HCT116 (cell line): ENCODE results near the gene SH2D1A. TPM values are rescaled to one million over a fixed set of nuclear protein-coding genes. Genes with fewer than 3 reads are reported as not detected.

Experiments used
- ATAC-seq: fragments of 200-7000 bp; cut with Tn5 transposase; 2 replicates; pipeline ENCODE4 v1.9.1; 2020; ENCODE audit warnings: mild to moderate bottlenecking, moderate library complexity
- BruUV-seq: library from RNA; stranded (reverse); fragments of 400-500 nt; replicated peaks from 2 replicates; lab custom pipeline; 2021; lab: Mats Ljungman, UMichigan
- CTCF ChIA-PET: fragments of 300-600 bp; sonication (Branson Sonifier 250); formaldehyde crosslinking; loops from one replicate; lab custom pipeline; 2021; ENCODE audit warnings: antibody characterized with exemption; lab: Charles Lee
- POLR2A ChIA-PET: fragments of 300-600, 350-600 bp; sonication (Branson Sonifier 250); formaldehyde crosslinking; loops from one replicate; lab custom pipeline; 2021; ENCODE audit warnings: antibody characterized with exemption; lab: Charles Lee
- RAD21 ChIA-PET, 2 experiments: fragments of 300-600 bp; sonication (Branson Sonifier 250); formaldehyde crosslinking; loops; one replicate each; lab custom pipeline; 2023; ENCODE audit warnings: low total read pairs in 2 of 2; ENCODE audit not compliant: uncharacterized antibody in 2 of 2, unreplicated experiment in 2 of 2, low non-redundant PET in 1 of 2; lab: Charles Lee
- DNase-seq: peaks from one replicate; pipeline ENCODE4 v3.0.0-alpha.2; 2010; ENCODE audit warnings: low read depth, low spot score
- H2AFZ ChIP-seq: fragments of 200-600 bp; shearing (Covaris generic), sonication (generic); 2 replicates; pipeline ENCODE4 v1.6.1; 2017; ENCODE audit warnings: low read depth, mixed run types, mixed read lengths, antibody characterized with exemption, low read length; ENCODE audit not compliant: poor library complexity, severe bottlenecking
- H3K27ac ChIP-seq: 2 replicates; pipeline ENCODE4 v1.5.1; 2012; ENCODE audit warnings: low read depth, low read length
- H3K27me3 ChIP-seq: fragments of 200-600 bp; sonication (generic); 2 replicates; pipeline ENCODE4 v1.6.1; 2016; ENCODE audit warnings: mixed run types, low read length, mixed read lengths; ENCODE audit not compliant: insufficient read depth
- H3K36me3 ChIP-seq, 2 experiments: fragments of 200-500 bp in 1 of 2; fragments of 200-600 bp in 1 of 2; sonication (Bioruptor generic) in 1 of 2; sonication (generic) in 1 of 2; 2 replicates each; pipeline versions ENCODE4 v1.5.1 to v1.6.1; 2014 to 2016; ENCODE audit warnings: low read length in 2 of 2, inconsistent platforms in 1 of 2, mixed read lengths in 1 of 2, mixed run types in 1 of 2; ENCODE audit not compliant: insufficient read depth in 2 of 2, control insufficient read depth in 1 of 2
- H3K4me1 ChIP-seq, 2 experiments: fragments of 200-600 bp in 1 of 2; sonication (generic) in 1 of 2; 2 replicates each; pipeline versions ENCODE4 v1.5.1 to v1.6.1; 2012 to 2017; ENCODE audit warnings: low read length in 2 of 2, inconsistent platforms in 1 of 2, mild to moderate bottlenecking in 1 of 2, mixed read lengths in 1 of 2, mixed run types in 1 of 2, moderate library complexity in 1 of 2; ENCODE audit not compliant: insufficient read depth in 2 of 2, control insufficient read depth in 1 of 2
- H3K4me2 ChIP-seq: fragments of 200-600 bp; sonication (generic); 2 replicates; pipeline ENCODE4 v1.6.1; 2017; ENCODE audit warnings: mixed run types, low read length, mixed read lengths
- H3K4me3 ChIP-seq, 2 experiments: fragments of 200-600 bp in 1 of 2; sonication (generic) in 1 of 2; replicated peaks in 1 of 2; 2 replicates each; pipeline ENCODE4 v1.5.1; 2011 to 2016; ENCODE audit warnings: low read length in 2 of 2, control low read depth in 1 of 2, low read depth in 1 of 2, mild to moderate bottlenecking in 1 of 2, mixed read lengths in 1 of 2, mixed run types in 1 of 2
- H3K79me2 ChIP-seq: fragments of 200-600 bp; sonication (generic); 2 replicates; pipeline ENCODE4 v1.6.1; 2017; ENCODE audit warnings: mild to moderate bottlenecking, mixed run types, low read length, moderate library complexity, mixed read lengths; ENCODE audit not compliant: insufficient read depth
- H3K9ac ChIP-seq: fragments of 200-600 bp; sonication (generic); 2 replicates; pipeline ENCODE4 v1.6.1; 2016; ENCODE audit warnings: low read length, mixed read lengths
- H3K9me2 ChIP-seq: fragments of 200-600 bp; sonication (generic), shearing (Covaris generic); 2 replicates; pipeline ENCODE4 v1.6.1; 2017; ENCODE audit warnings: mixed run types, mild to moderate bottlenecking, moderate library complexity; ENCODE audit not compliant: insufficient read depth
- H3K9me3 ChIP-seq, 2 experiments: fragments of 200-500 bp in 1 of 2; fragments of 200-600 bp in 1 of 2; sonication (Bioruptor generic) in 1 of 2; sonication (generic) in 1 of 2; 2 replicates each; pipeline ENCODE4 v1.6.1; 2014 to 2017; ENCODE audit warnings: low read length in 2 of 2, mixed read lengths in 2 of 2, inconsistent platforms in 1 of 2, low read depth in 1 of 2, mild to moderate bottlenecking in 1 of 2, mixed run types in 1 of 2, moderate library complexity in 1 of 2; ENCODE audit not compliant: control insufficient read depth in 1 of 2, insufficient read depth in 1 of 2
- H4K20me1 ChIP-seq: fragments of 200-600 bp; sonication (generic), shearing (Covaris generic); 2 replicates; pipeline ENCODE4 v1.6.1; 2017; ENCODE audit warnings: mixed run types, mild to moderate bottlenecking, moderate library complexity; ENCODE audit not compliant: insufficient read depth
- ATF3 ChIP-seq: IDR thresholded peaks from 2 replicates; pipeline ENCODE4 v1.6.1; 2012
- EGR1 ChIP-seq: IDR thresholded peaks from 2 replicates; pipeline ENCODE4 v1.6.1; 2012; ENCODE audit warnings: low read depth
- ELF1 ChIP-seq: IDR thresholded peaks from 2 replicates; pipeline ENCODE4 v1.6.1; 2012; ENCODE audit warnings: low read depth, borderline replicate concordance
- EZH2phosphoT487 ChIP-seq: fragments of 200-600 bp; IDR thresholded peaks from 2 replicates; pipeline ENCODE4 v1.6.1; 2018; ENCODE audit warnings: antibody characterized with exemption, borderline replicate concordance
- FOSL1 ChIP-seq: IDR thresholded peaks from 2 replicates; pipeline ENCODE4 v1.6.1; 2012; ENCODE audit warnings: low read depth
- POLR2A ChIP-seq: IDR thresholded peaks from 2 replicates; pipeline ENCODE4 v1.7.0; 2011; ENCODE audit warnings: borderline replicate concordance; ENCODE audit not compliant: insufficient read depth, insufficient read length; ENCODE audit errors: extremely low read depth
- SIN3A ChIP-seq: IDR thresholded peaks from 2 replicates; pipeline ENCODE4 v1.6.1; 2012; ENCODE audit warnings: low read depth
- SP1 ChIP-seq: IDR thresholded peaks from 2 replicates; pipeline ENCODE4 v1.6.1; 2012; ENCODE audit warnings: low read depth
- ZFX ChIP-seq: fragments of 450-650 bp; IDR thresholded peaks from 2 replicates; pipeline ENCODE4 v1.6.1; 2017
- intact Hi-C: fragments of 100-400 bp; cut with micrococcal nuclease; formaldehyde crosslinking; loops from 2 replicates; pipeline ENCODE4 v1.10.0; 2022
- total RNA-seq: library from RNA; stranded (reverse); gene quantifications from one replicate; pipeline ENCODE4 v1.2.1, GENCODE V29; 2021; ENCODE audit not compliant: unreplicated experiment
- TF ChIP-seq, protein P1 (sequence below): IDR thresholded peaks from 2 replicates; pipeline ENCODE4 v1.6.1; 2012
- TF ChIP-seq, protein P2 (sequence below): IDR thresholded peaks from 2 replicates; pipeline ENCODE4 v1.6.1; 2011; ENCODE audit warnings: mild to moderate bottlenecking, low read length, moderate library complexity; ENCODE audit not compliant: insufficient replicate concordance; ENCODE audit errors: extremely low read depth
- TF ChIP-seq, protein P3 (sequence below): IDR thresholded peaks from 2 replicates; pipeline ENCODE4 v1.6.1; 2012; ENCODE audit warnings: low read depth

Gene SH2D1A
- total RNA-seq, 1 experiment from 2014 or later: 0.15 TPM

DNA sequence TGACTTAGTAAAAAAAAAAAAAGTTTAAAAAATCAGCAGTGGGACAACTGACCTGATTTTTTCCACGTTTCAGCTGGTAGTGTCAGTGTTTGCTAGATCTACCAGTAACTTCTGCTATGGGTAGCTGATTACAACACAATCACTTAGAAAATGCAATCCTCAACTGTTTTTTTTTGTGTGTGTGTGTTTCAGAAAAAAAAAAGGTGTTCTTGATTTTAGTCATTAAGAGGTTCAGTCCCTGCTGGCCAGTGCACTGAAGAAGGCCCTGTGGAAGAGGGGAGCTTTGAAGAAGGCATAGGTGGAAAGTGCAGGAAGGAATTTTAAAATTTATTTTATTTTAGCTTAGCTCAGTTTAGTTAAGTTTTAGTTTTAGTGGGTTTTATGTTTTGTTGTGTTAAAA lies 46.9 kb downstream of the SH2D1A start:
- Histone ChIP-seq H3K4me3 (no peak overlapping the region), H4K20me1 (no peaks in the 10 kb centered on the region), H3K27me3 (no peaks in the 10 kb centered on the region; the same call in 1 of the 2 replicates), H3K79me2 (no peaks in the 10 kb centered on the region), H3K4me1 (no peaks in the 10 kb centered on the region), H3K9me2 (no peaks in the 10 kb centered on the region), H3K9ac (no peak overlapping the region), H2AFZ (no peak overlapping the region), H3K4me2 (no peak overlapping the region), H3K9me3 (no peaks in the 10 kb centered on the region), H3K27ac (no peak overlapping the region), H3K36me3 (no peaks in the 10 kb centered on the region)
- CTCF ChIA-PET: no interaction called here
- intact Hi-C loops: no loop called here
- BruUV-seq: no TSS peak
- POLR2A ChIA-PET: no interaction called here
- no peak for TF ChIP-seq ELF1
- no peak for TF ChIP-seq EZH2phosphoT487
- TF ChIP-seq, protein P1, sequence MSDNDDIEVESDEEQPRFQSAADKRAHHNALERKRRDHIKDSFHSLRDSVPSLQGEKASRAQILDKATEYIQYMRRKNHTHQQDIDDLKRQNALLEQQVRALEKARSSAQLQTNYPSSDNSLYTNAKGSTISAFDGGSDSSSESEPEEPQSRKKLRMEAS: no peak
- TF ChIP-seq POLR2A: no peak
- TF ChIP-seq, protein P2, sequence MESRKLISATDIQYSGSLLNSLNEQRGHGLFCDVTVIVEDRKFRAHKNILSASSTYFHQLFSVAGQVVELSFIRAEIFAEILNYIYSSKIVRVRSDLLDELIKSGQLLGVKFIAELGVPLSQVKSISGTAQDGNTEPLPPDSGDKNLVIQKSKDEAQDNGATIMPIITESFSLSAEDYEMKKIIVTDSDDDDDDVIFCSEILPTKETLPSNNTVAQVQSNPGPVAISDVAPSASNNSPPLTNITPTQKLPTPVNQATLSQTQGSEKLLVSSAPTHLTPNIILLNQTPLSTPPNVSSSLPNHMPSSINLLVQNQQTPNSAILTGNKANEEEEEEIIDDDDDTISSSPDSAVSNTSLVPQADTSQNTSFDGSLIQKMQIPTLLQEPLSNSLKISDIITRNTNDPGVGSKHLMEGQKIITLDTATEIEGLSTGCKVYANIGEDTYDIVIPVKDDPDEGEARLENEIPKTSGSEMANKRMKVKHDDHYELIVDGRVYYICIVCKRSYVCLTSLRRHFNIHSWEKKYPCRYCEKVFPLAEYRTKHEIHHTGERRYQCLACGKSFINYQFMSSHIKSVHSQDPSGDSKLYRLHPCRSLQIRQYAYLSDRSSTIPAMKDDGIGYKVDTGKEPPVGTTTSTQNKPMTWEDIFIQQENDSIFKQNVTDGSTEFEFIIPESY: no peak
- TF ChIP-seq ATF3: no peak
- no peak for TF ChIP-seq FOSL1
- DNase-seq (no peak), ATAC-seq (no peak)
- RAD21 ChIA-PET: no interaction called here

DNA sequence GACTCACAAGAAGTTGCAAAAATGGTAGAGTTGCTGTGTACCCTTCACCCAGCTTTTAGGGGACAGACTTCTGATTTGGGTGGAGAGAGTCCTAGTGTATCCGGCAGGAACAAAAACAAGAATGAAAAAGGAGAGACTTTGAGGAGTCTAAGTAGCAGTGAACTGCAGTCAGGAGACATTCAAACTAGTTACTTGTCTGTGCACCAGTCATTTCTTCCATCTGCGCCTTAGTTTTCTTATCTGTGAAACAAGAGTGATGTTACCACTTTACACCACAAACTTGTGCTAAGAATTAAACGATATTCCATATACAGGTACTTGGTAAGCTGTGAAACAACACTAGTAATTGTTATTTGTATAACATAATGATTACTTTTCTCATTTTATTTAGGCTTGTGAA lies 47.3 kb downstream of the SH2D1A start:
- ChIA-PET RAD21 (no interaction called here), CTCF (no interaction called here), POLR2A (no interaction called here)
- H3K79me2 ChIP-seq: no peaks in the 10 kb centered on the region
- no peaks in the 10 kb centered on the region for H3K36me3 ChIP-seq
- no peaks in the 10 kb centered on the region for H4K20me1 ChIP-seq
- no peak overlapping the region for H3K9ac ChIP-seq
- no peak overlapping the region for H2AFZ ChIP-seq
- no peak overlapping the region for H3K27ac ChIP-seq
- no peak for DNase-seq
- H3K4me3 ChIP-seq: no peak overlapping the region
- intact Hi-C loops: no loop called here
- H3K4me2 ChIP-seq: no peak overlapping the region
- no peaks in the 10 kb centered on the region for H3K9me2 ChIP-seq
- BruUV-seq: no TSS peak
- H3K9me3 ChIP-seq: no peaks in the 10 kb centered on the region
- H3K27me3 ChIP-seq: no peaks in the 10 kb centered on the region; the same call in 1 of the 2 replicates
- ATAC-seq: no peak
- no peaks in the 10 kb centered on the region for H3K4me1 ChIP-seq
- TF ChIP-seq SP1: no peak
- no peak for TF ChIP-seq ZFX
- TF ChIP-seq, protein P3, sequence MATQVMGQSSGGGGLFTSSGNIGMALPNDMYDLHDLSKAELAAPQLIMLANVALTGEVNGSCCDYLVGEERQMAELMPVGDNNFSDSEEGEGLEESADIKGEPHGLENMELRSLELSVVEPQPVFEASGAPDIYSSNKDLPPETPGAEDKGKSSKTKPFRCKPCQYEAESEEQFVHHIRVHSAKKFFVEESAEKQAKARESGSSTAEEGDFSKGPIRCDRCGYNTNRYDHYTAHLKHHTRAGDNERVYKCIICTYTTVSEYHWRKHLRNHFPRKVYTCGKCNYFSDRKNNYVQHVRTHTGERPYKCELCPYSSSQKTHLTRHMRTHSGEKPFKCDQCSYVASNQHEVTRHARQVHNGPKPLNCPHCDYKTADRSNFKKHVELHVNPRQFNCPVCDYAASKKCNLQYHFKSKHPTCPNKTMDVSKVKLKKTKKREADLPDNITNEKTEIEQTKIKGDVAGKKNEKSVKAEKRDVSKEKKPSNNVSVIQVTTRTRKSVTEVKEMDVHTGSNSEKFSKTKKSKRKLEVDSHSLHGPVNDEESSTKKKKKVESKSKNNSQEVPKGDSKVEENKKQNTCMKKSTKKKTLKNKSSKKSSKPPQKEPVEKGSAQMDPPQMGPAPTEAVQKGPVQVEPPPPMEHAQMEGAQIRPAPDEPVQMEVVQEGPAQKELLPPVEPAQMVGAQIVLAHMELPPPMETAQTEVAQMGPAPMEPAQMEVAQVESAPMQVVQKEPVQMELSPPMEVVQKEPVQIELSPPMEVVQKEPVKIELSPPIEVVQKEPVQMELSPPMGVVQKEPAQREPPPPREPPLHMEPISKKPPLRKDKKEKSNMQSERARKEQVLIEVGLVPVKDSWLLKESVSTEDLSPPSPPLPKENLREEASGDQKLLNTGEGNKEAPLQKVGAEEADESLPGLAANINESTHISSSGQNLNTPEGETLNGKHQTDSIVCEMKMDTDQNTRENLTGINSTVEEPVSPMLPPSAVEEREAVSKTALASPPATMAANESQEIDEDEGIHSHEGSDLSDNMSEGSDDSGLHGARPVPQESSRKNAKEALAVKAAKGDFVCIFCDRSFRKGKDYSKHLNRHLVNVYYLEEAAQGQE: no peak
- no peak for TF ChIP-seq POLR2A
- TF ChIP-seq, protein P2: no peak
- no peak for TF ChIP-seq EGR1
- TF ChIP-seq SIN3A: no peak
